Mononuclear cell (primary cell): ENCODE data around the gene CEP104. TPM values are rescaled to one million over a fixed set of nuclear protein-coding genes. Genes with fewer than 3 reads are reported as not detected.

ENCODE experiments used
- H3K27me3 ChIP-seq: 2 replicates; pipeline ENCODE4 v1.6.0; 2011; ENCODE audit warnings: low read length, control low read depth; ENCODE audit not compliant: insufficient read depth
- H3K4me1 ChIP-seq: 2 replicates; pipeline ENCODE4 v1.5.1; 2011; ENCODE audit warnings: mild to moderate bottlenecking, low read length, control low read depth; ENCODE audit not compliant: insufficient read depth
- H3K4me3 ChIP-seq: 2 replicates; pipeline ENCODE4 v1.5.1; 2011; ENCODE audit warnings: mild to moderate bottlenecking, low read length, moderate library complexity
- H3K9me3 ChIP-seq: 2 replicates; pipeline ENCODE4 v1.5.1; 2011; ENCODE audit warnings: low read depth, mild to moderate bottlenecking, control low read depth, low read length
- total RNA-seq: library from RNA; depleted of rRNA; stranded (reverse); fragments of >200 nt; gene quantifications from one replicate; pipeline ENCODE4 v1.2.3, GENCODE V29; 2012

Gene CEP104
- total RNA-seq, 1 donor: 12.8 TPM

DNA sequence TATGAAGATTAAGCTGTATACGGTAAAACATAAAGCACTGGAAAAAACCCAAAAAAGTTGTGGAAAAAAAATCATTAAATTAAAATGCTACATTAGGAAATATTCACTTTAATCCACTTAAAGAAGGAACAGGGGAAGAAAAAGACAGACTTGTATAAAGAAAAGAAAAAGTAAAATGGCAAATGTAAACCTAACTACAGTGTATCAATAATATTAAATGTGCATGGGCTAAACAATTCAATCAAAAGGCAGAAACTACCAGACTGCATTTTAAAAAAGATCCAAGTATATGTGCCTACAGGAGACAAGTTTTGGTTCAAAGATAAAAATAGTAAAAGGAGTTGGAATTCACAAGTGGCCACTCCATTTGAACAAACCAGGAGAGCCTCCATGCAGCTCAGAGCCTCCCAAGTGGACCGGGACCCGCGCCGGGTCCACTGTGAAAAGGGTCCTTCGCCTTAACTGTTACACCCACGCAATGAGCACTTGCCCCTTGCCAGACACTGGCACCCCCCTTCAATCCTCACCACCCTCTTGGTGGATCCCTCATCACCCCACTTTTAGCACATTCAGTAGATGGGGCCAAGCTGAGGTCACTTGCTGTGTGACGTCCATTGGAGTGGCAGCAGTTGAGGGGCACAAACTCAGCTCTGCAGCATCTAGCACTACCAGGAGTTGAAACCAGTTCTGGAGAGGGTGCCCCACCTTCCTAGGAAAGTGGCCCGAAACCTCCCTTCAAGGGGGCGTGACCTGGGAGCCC is 42.2 kb upstream of the CEP104 start:
- H3K4me1 ChIP-seq: peaks cover 41% of the 10 kb centered on the region
- H3K4me3 ChIP-seq: peak overlapping the region; percentile 69
- no peaks in the 10 kb centered on the region for H3K27me3 ChIP-seq
- H3K9me3 ChIP-seq: no peaks in the 10 kb centered on the region

DNA sequence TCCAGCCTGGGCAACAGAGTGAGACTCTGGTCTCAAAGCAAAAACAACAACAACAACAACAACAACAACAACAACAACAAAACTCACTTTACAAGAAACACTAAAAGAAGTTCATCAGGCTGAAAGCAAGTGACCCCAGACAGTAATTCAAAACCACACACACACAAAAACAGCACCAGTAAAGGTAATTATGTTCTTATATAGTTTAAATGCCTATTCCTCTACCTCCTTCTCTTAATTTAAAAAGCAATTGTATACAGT is 41.4 kb upstream of the CEP104 start:
- H3K27me3 ChIP-seq: no peaks in the 10 kb centered on the region
- no peak overlapping the region for H3K4me3 ChIP-seq
- no peaks in the 10 kb centered on the region for H3K9me3 ChIP-seq
- H3K4me1 ChIP-seq: peaks cover 37% of the 10 kb centered on the region

DNA sequence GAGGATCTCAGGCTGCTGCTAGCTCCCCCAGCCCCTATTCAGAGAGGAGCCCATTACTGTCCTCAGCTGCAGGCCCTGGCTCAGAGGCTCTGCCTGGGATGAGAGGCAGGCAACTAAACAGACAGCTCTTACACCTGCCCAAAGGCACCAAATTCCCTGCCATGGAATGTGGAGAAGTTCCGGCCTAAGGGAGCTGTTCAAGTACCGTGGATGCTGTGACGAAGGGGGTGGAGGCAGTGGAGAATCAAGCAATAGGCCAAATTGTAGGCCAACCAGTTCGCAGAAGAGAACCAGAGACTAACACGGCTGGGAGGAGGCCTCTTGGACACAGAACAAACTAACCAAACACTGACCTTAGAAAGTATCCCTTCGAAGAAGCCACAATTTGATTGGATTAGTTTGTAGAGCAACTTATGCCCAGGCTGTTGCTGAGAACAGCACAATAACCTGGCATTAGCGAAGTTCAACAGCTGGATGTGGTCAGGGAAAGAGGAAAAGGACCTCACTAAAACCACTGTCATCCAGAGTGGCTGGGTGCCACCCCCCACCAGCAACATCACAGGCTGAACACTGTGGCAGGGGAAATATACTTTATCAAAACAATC is 39.5 kb upstream of the CEP104 start:
- Histone ChIP-seq H3K4me3 (no peak overlapping the region), H3K4me1 (peaks cover 28% of the 10 kb centered on the region), H3K9me3 (no peaks in the 10 kb centered on the region), H3K27me3 (no peaks in the 10 kb centered on the region)

DNA sequence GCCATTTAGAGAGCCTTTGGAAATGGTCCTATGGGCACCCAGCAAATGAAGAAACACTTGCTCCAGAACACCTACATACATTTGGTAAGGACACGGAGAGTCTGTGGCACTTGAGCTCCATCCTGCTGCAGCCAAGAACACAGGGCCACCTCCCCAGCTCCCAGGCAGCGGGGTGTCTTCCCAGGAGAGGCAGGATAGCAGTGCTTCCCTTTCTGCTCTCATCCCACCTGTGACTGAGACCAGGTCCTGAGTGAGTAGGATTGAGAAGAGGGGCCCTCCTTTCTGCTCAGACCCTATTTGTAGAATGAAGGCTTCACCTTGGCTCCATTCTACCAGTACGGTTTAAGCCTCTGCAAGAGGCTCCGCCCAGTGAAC is 38.9 kb upstream of the CEP104 start:
- Histone ChIP-seq H3K9me3 (no peaks in the 10 kb centered on the region), H3K4me3 (no peak overlapping the region), H3K4me1 (peaks cover 28% of the 10 kb centered on the region), H3K27me3 (no peaks in the 10 kb centered on the region)

DNA sequence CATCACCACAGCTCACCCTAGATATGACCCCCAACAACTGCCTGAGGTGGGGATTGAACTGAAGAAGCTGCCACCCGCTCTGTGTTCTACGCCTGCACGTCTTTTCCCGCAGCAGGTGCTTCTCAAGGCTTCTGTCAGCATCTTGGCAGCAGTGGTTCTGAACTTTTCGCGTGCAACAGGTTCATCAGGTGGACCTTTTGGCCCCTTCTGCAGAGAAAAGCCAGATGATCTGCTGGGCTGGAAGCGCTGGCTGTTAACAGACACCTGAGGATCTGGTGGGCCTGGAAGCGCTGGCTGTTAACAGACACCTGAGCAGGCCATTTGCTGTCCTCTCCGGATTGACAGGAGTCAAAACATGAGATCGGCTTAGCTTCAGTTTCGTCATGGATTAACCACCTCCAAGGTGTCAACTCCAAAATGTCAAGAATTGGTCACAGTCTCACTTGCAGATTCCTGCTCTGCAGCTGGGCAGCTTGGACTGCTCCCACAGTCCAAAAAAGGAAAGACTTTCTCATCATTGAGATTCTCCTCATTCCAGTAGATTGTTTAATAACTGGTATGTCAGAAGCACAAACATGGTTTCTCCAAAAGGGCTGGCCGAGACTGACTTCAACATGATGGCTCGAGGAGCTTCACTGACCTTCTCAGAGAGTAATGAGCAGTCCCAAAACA is 38.4 kb upstream of the CEP104 start:
- Histone ChIP-seq H3K4me3 (no peak overlapping the region), H3K27me3 (no peaks in the 10 kb centered on the region), H3K9me3 (no peaks in the 10 kb centered on the region), H3K4me1 (peaks cover 34% of the 10 kb centered on the region)

DNA sequence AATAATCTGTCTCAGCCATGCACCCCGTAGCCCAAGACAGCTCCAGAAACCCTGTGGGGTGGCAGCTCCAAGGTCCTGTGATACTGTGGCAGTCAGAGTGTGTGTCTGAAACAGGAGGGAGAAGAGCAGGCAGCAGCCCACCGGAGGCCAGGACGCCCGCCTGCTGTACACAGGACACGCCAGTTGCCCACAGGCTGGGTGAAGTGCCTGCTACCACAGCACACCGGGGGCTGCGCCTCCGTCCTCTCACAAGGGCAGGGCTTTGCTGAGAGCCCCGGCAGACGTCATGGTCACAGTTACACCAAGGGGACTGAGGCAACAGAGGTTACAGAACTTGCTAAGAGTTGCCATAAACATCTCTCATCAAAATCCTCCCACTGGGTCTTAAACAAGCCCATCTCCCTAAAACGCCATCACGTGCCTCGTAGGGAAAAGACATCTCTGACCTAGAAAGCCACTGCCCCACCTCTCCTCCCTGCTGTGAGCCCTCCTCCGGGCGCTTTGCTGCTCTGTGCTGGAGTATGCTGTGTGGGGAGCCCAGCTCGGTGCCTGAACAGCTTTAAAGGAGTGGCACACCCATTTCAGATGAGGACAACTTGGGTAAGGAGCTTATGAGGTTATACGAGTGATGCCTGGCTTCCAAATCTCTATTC is 37.7 kb upstream of the CEP104 start:
- Histone ChIP-seq H3K4me1 (peaks cover 38% of the 10 kb centered on the region), H3K27me3 (no peaks in the 10 kb centered on the region), H3K9me3 (no peaks in the 10 kb centered on the region), H3K4me3 (no peak overlapping the region)

DNA sequence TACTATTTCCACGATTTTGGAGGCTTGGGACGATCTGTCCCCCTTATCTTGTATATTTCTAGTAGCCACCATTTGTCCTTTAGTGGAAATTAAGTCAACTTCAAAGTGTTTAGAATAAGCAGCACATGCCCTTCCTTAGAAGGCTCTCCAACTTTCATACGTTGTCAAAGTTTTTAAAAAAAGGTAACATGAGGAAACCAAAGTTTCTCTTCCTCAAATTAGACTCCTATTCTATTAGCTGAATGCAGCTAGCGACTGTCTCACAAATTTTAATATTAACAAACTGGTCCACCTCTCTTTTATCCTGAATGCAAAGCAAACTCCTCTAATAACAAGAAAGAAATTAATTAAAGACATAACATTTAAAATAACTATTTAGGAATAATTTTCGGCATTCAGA is 36.2 kb upstream of the CEP104 start:
- Histone ChIP-seq H3K4me3 (no peak overlapping the region), H3K4me1 (peaks cover 35% of the 10 kb centered on the region), H3K9me3 (no peaks in the 10 kb centered on the region), H3K27me3 (no peaks in the 10 kb centered on the region)

DNA sequence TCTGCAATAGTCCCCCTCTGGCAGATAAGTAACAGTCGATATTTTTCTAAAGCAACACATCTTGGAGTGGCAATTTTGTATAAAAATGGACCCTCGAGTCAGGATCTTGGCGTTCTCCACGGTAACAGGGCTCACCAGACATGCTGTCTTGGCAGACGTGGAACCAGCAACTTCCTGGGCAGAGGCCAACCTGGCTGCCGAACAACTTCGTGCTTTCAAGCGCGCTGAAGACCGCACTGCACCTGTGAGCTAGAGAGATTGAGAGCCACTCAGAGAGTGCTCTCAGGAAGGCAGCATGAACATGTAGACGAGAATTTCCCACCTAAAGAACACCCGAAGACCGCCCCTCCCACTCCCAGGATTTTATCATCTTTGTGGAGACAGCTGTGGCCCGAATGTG is 35.7 kb upstream of the CEP104 start:
- Histone ChIP-seq H3K4me3 (no peak overlapping the region), H3K4me1 (peaks cover 35% of the 10 kb centered on the region), H3K9me3 (no peaks in the 10 kb centered on the region), H3K27me3 (no peaks in the 10 kb centered on the region)

DNA sequence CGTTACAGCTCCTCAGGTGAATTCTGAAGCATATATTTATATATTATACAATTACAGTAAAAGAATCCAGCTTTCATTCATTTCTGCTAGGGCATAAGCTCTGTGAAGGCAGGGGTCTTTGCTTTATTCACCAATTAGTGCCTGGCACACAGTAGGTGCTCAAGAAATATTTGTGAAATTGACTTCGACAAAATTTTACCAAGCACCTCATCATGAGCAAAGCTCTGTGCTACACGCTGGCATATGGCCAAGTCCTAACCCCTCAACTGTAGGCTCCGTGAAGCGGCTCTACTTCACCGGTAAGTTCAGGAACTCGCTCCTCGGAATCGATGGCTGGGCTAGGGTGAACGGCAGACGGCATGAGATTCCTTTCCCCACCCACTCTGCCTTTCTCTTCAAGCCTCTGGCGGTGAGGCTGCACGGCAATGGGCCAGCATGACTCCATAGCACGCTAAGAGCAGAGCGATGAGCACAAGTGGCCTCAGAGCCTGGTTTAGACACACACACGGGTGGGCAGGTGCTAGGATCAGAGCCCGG is 34.4 kb upstream of the CEP104 start:
- no peaks in the 10 kb centered on the region for H3K27me3 ChIP-seq
- no peak overlapping the region for H3K4me3 ChIP-seq
- H3K4me1 ChIP-seq: peaks cover 35% of the 10 kb centered on the region
- H3K9me3 ChIP-seq: no peaks in the 10 kb centered on the region

DNA sequence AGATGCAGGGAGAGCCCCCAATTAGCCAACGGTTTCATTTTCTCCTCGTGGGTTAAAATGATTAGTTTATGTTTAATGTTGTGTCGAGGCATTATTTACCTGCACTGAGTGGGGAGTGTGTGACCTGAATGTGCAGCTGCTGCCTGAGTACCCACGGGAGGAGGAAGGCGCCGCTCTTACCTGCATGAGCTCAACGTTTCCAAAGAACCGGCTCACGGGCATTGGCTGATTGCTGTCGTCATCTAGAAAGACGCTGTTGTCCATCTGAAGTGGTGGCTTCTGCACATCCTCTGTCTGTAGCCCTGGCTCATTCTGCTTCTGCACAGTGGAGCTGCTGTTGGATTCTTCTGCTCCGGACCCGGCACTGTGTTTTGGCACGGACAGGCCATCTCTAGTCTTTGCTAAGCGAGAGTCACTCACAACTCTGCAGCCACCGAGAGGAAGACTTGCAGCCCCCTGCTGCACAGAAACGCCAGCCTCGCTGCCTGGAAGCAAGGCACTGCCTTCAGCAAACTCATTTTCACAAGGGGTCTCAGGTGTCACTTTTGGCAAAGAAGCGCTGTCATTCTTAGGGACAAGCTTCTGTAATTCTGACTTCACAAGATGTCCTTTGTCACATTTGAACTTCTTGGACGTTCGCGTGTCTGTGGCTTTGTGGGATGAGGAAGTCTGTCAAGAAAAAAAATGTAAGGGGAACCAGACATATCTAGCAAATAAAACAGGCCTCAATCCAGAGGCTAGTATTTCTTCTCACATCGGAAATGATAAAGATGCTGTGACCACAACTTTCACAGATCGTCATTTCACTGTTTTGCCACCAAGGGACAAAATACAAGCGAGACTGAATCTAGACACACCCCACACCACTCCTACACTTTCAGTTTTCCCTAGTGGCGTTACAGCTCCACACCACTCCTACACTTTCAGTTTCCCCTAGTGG is 33.6 kb upstream of the CEP104 start:
- peaks cover 35% of the 10 kb centered on the region for H3K4me1 ChIP-seq
- no peaks in the 10 kb centered on the region for H3K27me3 ChIP-seq
- H3K9me3 ChIP-seq: no peaks in the 10 kb centered on the region
- no peak overlapping the region for H3K4me3 ChIP-seq

DNA sequence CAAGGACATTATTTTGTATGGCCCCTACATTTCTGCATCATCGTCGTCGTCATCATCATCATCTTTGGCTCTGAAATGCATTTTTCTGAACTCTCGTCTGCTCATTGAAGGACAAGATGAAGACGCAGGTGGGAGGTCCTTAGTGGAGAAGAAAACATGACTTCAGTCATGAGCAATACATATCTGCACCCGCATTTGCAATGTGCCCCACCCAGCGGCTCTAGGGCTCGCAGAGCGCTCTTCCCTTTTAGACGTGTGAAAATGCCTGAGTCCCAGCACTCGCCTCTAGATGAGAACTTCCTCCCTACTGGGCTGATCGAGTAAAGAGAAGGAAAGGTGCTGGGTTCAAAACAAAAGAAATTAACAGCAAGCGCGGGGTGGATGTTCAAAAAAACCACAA is 32.9 kb upstream of the CEP104 start:
- Histone ChIP-seq H3K9me3 (no peaks in the 10 kb centered on the region), H3K4me3 (no peak overlapping the region), H3K27me3 (no peaks in the 10 kb centered on the region), H3K4me1 (peaks cover 35% of the 10 kb centered on the region)

DNA sequence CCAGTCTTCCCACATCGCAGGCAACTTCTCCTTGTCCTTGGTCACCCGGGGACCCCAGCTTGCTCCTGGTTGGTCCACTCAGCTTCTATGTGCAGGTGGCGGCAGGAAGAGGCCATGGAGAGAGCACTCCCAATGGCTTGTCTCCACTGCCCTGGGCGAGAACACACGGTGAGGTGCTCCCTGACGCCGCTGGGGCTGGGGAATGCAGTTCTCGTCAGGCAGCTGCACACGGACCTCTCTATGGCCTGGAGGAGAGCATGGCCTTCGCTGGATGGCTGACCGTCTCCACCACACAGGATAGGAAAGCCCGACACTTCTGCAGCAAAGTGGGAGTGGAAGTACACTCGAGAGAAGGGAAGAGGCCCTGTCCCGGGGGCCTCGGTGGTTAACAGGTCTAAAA is 31.3 kb upstream of the CEP104 start:
- Histone ChIP-seq H3K4me1 (peaks cover 30% of the 10 kb centered on the region), H3K27me3 (no peaks in the 10 kb centered on the region), H3K4me3 (no peak overlapping the region), H3K9me3 (no peaks in the 10 kb centered on the region)

DNA sequence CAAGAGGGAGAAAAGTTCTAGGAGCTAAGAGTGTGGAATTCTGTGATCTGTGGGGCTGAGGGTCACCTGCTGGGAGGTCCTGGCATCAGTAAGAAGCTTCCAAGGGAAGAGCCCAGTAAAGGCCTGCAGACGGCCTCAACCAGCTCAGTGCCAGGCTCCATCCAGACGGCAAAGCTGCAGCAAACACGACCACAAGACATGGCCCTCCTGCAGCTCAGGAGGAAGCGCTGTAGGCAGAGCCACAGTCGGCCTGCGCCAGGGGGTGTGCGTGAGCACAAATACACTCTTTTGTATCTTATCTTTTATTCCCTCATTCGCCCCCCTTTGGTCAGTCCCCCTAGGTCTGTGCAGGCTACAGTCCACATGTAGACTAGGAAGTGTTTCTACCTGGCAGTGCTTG is 29.7 kb upstream of the CEP104 start:
- Histone ChIP-seq H3K9me3 (no peaks in the 10 kb centered on the region), H3K4me3 (no peak overlapping the region), H3K27me3 (no peaks in the 10 kb centered on the region), H3K4me1 (peaks cover 23% of the 10 kb centered on the region)

DNA sequence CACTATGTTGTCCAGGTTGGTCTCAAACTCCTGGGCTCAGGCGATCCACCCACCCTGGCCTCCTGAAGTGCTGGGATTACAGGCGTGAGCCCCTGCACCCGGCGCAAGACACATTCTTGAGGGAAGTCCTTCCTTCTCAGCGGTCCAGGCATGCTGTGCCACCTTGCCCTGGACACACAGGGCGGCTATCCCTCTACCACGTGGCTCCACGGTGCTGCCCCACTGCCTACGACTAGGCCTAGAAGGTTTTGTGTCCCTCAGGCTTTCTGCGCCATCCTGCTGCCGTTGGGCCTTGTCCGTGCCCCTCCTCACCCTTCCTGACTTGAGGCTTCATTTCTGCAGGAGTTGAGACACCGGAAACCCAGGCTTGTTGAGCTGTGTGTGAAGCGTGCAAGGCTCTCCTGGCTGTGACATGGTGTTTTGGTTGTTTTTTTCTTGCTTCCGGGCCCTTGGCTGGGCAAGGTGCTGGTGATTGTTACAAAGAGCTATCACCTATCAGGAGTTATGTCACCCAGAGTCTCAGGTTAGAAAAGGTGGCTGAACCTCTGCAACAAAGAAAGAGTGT is 29.2 kb upstream of the CEP104 start:
- no peaks in the 10 kb centered on the region for H3K27me3 ChIP-seq
- no peak overlapping the region for H3K4me3 ChIP-seq
- H3K9me3 ChIP-seq: no peaks in the 10 kb centered on the region
- H3K4me1 ChIP-seq: peaks cover 18% of the 10 kb centered on the region
